A549 treated with GW870086 at 1 μM for 4 hours (cell line): ENCODE measurements around the gene FAM241B. TPM values are rescaled to one million over a fixed set of nuclear protein-coding genes. Genes with fewer than 3 reads are reported as not detected.

ENCODE experiments used
- total RNA-seq: library from RNA; stranded (reverse); fragments of 200-300 nt; extraction: Qiagen RNA extraction; gene quantifications from 5 replicates; pipeline ENCODE4 v1.2.3, GENCODE V29; 2022; ENCODE audit warnings: low read depth

Gene FAM241B, protein sequence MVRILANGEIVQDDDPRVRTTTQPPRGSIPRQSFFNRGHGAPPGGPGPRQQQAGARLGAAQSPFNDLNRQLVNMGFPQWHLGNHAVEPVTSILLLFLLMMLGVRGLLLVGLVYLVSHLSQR
- 16.7 to 19.2 TPM (median 17.2 TPM) in 5 replicates for total RNA-seq

DNA sequence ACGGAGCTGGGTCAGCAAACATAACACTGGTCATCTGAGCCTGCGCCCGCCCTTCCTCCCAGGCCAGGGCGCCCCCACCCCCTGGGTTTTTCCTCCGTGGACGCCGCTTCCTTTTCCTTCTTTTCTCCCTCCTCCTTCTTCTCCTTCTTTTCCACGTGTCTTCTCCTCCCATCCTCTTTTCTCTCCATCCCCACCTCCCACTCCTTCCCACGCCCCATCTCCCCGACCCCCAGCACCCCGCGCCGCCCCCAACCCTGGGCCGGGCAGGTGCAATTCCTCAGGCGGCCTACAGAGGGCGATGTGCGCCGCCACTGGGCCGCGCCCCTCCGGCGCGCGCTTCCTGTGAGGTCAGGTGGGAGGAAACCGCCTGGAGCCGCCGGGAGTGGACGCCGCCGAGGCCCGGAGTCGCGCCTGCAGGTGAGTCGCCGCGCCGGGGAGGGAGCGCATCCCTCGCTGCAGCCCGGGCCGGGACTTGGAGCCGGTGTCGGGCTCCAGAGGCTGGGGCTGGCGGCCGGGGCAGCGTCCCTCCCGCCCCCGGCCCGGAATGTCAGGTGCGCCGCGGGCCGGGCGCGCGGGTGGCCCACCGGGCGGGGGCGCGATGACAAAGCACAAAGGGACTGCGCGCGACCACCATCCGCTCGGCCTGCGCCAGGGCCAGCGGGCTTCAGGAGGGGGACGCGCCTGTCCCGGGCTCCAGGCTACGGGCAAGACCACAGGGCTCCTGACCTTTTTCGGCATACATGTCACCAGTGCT is at the start of gene FAM241B:
Gene FAM241B, plus strand, starts transcription at position 351 of the 754 bp plus-strand sequence. CDS start 1,497 bp downstream, outside the sequence.

Other genes with a start within 250 kb of the FAM241B start
- gene TACR2, start 213.3 kb upstream of the FAM241B start, total RNA-seq: 0.07 to 0.18 TPM (median 0.13 TPM) in 4 of 5 replicates, not detected in the other
- 95.7 to 125 TPM (median 116 TPM) in 5 replicates for gene TSPAN15, start 178.8 kb upstream of the FAM241B start, total RNA-seq
- not detected in 5 replicates for gene NEUROG3, start 56.8 kb upstream of the FAM241B start, total RNA-seq
- gene COL13A1, start 171.7 kb downstream of the FAM241B start, total RNA-seq: 0.23 to 0.65 TPM (median 0.36 TPM) in 3 of 5 replicates, not detected in the others